HL-60 (cell line): ENCODE data around the gene PGD.

Experiments used
- DNase-seq, 2 experiments: peaks; one replicate each; pipeline ENCODE4 v3.0.0-alpha.2; 2010 to 2020; ENCODE audit warnings: low read depth in 1 of 2, low spot score in 1 of 2
- H3K27ac ChIP-seq: fragments of 250-450 bp; sonication (Bioruptor Pico); replicated peaks from 2 replicates; pipeline ENCODE4 v1.5.1; 2020; ENCODE audit warnings: mild to moderate bottlenecking, moderate library complexity
- H3K27me3 ChIP-seq: fragments of 250-450 bp; sonication (Bioruptor Pico); 2 replicates; pipeline ENCODE4 v1.5.1; 2021; ENCODE audit warnings: mild to moderate bottlenecking, moderate library complexity; ENCODE audit not compliant: insufficient read depth, poor library complexity, severe bottlenecking
- H3K4me3 ChIP-seq: replicated peaks from 2 replicates; pipeline ENCODE4 v1.5.1; 2011; ENCODE audit warnings: mild to moderate bottlenecking, control low read depth, low read length; ENCODE audit not compliant: insufficient read depth
- GABPA ChIP-seq: IDR thresholded peaks from 2 replicates; pipeline ENCODE4 v1.6.1; 2012; ENCODE audit warnings: low read depth
- POLR2AphosphoS5 ChIP-seq: IDR thresholded peaks from 2 replicates; pipeline ENCODE4 v1.6.1; 2012; ENCODE audit warnings: low read depth
- SPI1 ChIP-seq: IDR thresholded peaks from 2 replicates; pipeline ENCODE4 v1.6.1; 2012; ENCODE audit warnings: low read depth, mild to moderate bottlenecking, borderline replicate concordance
- TF ChIP-seq, protein P1 (sequence below): IDR thresholded peaks from 2 replicates; pipeline ENCODE4 v1.6.1; 2012; ENCODE audit warnings: low read depth; ENCODE audit not compliant: insufficient replicate concordance
- TF ChIP-seq, protein P2 (sequence below): IDR thresholded peaks from one replicate; pipeline ENCODE4 v1.5.1; 2011; ENCODE audit warnings: low read length, control low read depth, inconsistent platforms; ENCODE audit not compliant: insufficient read depth

The PGD gene

DNA sequence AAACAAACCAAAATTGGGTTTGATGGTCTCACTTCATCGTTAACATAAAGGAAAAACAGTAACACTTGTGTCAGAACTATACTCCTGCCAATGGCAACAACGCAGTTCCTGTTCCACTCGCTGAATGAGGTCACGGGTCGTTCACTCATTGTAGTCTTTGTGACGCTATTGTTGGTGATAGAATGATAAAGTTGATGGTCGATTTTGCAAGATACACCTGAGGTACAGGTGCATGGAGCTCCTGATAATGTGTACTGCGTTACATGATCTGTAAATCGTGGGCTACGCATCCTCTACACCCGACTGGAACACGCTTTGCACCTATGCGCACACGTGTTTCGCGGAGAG lies 31.0 kb downstream of the PGD start:
- Histone ChIP-seq H3K27ac (peak overlapping the region; percentile 82), H3K4me3 (peak overlapping the region; percentile 98), H3K27me3 (no peaks in the 10 kb centered on the region)
- DNase-seq, result peak in 1 of 2 experiments; percentile 51
- TF ChIP-seq, protein P1, sequence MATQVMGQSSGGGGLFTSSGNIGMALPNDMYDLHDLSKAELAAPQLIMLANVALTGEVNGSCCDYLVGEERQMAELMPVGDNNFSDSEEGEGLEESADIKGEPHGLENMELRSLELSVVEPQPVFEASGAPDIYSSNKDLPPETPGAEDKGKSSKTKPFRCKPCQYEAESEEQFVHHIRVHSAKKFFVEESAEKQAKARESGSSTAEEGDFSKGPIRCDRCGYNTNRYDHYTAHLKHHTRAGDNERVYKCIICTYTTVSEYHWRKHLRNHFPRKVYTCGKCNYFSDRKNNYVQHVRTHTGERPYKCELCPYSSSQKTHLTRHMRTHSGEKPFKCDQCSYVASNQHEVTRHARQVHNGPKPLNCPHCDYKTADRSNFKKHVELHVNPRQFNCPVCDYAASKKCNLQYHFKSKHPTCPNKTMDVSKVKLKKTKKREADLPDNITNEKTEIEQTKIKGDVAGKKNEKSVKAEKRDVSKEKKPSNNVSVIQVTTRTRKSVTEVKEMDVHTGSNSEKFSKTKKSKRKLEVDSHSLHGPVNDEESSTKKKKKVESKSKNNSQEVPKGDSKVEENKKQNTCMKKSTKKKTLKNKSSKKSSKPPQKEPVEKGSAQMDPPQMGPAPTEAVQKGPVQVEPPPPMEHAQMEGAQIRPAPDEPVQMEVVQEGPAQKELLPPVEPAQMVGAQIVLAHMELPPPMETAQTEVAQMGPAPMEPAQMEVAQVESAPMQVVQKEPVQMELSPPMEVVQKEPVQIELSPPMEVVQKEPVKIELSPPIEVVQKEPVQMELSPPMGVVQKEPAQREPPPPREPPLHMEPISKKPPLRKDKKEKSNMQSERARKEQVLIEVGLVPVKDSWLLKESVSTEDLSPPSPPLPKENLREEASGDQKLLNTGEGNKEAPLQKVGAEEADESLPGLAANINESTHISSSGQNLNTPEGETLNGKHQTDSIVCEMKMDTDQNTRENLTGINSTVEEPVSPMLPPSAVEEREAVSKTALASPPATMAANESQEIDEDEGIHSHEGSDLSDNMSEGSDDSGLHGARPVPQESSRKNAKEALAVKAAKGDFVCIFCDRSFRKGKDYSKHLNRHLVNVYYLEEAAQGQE, result no peak
- no peak for TF ChIP-seq GABPA
- TF ChIP-seq SPI1, result no peak; the same call in 1 of the 2 replicates
- no peak for TF ChIP-seq POLR2AphosphoS5
- TF ChIP-seq, protein P2, sequence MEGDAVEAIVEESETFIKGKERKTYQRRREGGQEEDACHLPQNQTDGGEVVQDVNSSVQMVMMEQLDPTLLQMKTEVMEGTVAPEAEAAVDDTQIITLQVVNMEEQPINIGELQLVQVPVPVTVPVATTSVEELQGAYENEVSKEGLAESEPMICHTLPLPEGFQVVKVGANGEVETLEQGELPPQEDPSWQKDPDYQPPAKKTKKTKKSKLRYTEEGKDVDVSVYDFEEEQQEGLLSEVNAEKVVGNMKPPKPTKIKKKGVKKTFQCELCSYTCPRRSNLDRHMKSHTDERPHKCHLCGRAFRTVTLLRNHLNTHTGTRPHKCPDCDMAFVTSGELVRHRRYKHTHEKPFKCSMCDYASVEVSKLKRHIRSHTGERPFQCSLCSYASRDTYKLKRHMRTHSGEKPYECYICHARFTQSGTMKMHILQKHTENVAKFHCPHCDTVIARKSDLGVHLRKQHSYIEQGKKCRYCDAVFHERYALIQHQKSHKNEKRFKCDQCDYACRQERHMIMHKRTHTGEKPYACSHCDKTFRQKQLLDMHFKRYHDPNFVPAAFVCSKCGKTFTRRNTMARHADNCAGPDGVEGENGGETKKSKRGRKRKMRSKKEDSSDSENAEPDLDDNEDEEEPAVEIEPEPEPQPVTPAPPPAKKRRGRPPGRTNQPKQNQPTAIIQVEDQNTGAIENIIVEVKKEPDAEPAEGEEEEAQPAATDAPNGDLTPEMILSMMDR, result no peak

DNA sequence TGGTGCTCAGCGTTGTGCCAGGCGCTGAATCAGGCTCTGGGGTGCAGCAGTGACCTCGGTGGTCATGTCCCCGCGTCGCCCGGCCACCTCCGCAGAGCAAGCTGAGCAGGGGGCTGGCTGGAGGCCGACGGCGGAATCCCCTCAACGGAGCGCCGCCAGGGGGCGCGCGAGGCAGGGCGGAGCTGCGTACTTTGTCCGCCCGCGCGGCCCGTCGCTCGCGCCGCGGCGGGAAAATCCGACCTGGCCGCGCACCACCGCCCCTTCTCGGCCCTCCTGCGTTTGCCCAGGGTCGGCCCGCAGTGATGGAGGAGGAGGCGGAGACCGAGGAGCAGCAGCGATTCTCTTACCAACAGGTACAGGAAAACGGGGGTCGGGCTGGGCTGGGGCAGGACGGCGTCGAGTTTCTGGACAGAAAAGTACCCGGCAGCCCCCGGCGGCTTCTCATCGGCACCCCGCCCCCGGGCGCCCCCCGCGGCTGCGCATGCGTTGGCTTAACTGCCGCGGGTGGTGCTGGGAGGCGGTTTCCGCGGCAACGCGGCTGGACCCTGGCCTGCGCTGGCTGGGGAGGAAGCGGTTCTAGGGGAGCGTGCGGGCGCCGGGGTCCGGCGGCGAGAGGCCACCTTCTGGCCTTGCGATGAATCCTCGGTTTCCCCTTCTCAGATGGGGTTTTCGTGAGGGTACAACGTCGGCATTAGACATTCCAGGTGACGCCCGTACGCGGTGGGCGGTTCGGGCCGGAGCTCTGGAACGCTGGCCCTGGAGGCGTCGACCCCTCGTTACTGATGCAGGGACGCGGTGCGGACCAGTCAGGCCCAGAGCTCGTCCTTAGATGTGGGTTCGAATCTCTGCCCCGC lies 31.6 kb downstream of the PGD start, which contains the start of gene CENPS:
TSS of gene CENPS (plus strand) at position 218 of the 854 bp plus-strand sequence. CDS start at position 303, 85 bp downstream.
- TF ChIP-seq, protein P2, result peak; percentile 92
- TF ChIP-seq POLR2AphosphoS5, result peak; percentile 66
- TF ChIP-seq, protein P1, result no peak
- TF ChIP-seq SPI1, result peak; percentile 47; the same call in 1 of the 2 replicates
- TF ChIP-seq GABPA, result no peak
- Histone ChIP-seq H3K27ac (peak within 1 kb of the TSS; percentile 82), H3K27me3 (no peaks in the 10 kb centered on the region), H3K4me3 (peak within 1 kb of the TSS; percentile 98)
- DNase-seq, result peak; percentile 76 to 79

DNA sequence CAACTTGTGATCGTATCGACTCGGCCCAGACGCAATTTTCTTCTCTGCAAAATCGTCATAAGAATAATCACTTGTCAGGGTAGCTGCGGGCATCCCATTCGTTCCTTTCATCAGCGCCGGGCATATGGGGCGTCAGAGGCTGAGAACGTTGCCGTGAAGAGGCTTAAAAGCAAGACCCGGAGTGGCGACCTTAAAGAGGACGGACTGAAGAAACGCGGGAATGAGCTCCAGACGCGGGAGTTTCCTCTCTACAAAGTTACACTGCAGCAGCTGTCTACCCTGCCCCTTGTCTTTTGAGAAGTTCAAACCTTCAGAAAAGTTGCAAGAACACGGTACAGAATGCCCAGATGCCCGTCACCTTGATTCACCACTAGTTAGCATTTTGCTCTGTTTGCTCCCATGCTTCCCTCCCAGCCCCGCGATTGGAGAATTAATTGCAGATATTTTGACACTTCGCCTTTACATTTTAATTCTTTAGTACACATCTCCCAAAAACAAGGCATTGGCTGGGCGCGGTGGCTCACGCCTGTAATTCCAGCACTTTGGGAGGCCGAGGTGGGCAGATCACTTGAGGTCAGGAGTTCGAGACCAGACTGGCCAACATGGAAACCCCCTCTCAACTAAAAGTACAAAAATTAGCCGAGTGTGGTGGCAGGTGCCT lies 32.3 kb downstream of the PGD start:
- DNase-seq, result peak in 1 of 2 experiments; percentile 25
- Histone ChIP-seq H3K27me3 (no peaks in the 10 kb centered on the region), H3K27ac (peak overlapping the region; percentile 82), H3K4me3 (peak overlapping the region; percentile 98)
- no peak for TF ChIP-seq POLR2AphosphoS5
- TF ChIP-seq, protein P1, result no peak
- TF ChIP-seq, protein P2, result no peak
- no peak for TF ChIP-seq SPI1
- no peak for TF ChIP-seq GABPA
